ENCODE results near the gene CDKAL1. TPM values are rescaled to one million over a fixed set of nuclear protein-coding genes. Genes with fewer than 3 reads are reported as not detected.

Gene CDKAL1
- total RNA-seq, 1 donor from 2014 or later: 13.4 TPM

GRCh38 chr6:20678831-20679352 lies 144.6 kb downstream of the CDKAL1 start:
- no peak overlapping the region for H3K4me3 ChIP-seq (ENCODE audit: low read depth, low read length)
- TF ChIP-seq, protein P1, sequence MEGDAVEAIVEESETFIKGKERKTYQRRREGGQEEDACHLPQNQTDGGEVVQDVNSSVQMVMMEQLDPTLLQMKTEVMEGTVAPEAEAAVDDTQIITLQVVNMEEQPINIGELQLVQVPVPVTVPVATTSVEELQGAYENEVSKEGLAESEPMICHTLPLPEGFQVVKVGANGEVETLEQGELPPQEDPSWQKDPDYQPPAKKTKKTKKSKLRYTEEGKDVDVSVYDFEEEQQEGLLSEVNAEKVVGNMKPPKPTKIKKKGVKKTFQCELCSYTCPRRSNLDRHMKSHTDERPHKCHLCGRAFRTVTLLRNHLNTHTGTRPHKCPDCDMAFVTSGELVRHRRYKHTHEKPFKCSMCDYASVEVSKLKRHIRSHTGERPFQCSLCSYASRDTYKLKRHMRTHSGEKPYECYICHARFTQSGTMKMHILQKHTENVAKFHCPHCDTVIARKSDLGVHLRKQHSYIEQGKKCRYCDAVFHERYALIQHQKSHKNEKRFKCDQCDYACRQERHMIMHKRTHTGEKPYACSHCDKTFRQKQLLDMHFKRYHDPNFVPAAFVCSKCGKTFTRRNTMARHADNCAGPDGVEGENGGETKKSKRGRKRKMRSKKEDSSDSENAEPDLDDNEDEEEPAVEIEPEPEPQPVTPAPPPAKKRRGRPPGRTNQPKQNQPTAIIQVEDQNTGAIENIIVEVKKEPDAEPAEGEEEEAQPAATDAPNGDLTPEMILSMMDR (IDR thresholded peaks at IDR 0.05; ENCODE audit: insufficient read depth, low read length, severe bottlenecking): no peak

DNA sequence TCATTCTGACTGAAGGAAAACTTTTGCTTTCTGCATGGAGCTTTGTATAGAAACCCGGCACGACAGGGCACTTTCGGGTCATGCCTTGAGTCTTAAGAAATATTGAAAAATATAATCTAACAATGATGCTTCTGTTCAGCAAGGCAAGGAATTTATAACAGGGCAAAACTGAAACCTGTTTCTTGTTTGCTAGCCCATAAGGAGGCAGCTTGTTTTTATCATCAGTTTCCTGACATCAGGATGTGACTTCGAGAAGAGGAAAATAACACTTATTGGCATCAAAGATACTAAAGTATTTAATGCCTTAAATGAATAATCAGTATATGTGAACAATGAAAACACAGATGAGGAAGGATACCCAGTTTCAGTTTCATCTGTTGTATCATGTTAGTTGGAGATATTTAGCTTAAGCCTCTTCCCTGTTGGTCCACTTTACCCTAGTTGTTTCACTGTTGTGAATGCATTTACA lies 146.5 kb downstream of the CDKAL1 start:
- no peak for DNase-seq (ENCODE audit: low read depth)
- Histone ChIP-seq H3K27me3 (ENCODE audit: control insufficient read depth, insufficient read depth, low read length) (no peaks in the 10 kb centered on the region), H3K4me3 (ENCODE audit: low read depth, low read length) (no peak overlapping the region), H3K36me3 (ENCODE audit: control insufficient read depth, insufficient read depth, low read length) (no peaks in the 10 kb centered on the region)
- no peak for FAIRE-seq
- TF ChIP-seq, protein P1 (IDR thresholded peaks at IDR 0.05; ENCODE audit: insufficient read depth, low read length, severe bottlenecking): no peak

More at GRCh38 chr6:20678831-20679352, 144.6 kb downstream of the CDKAL1 start:
- no peak for FAIRE-seq
- Histone ChIP-seq H3K27me3 (ENCODE audit: control insufficient read depth, insufficient read depth, low read length) (no peaks in the 10 kb centered on the region), H3K36me3 (ENCODE audit: control insufficient read depth, insufficient read depth, low read length) (no peaks in the 10 kb centered on the region)
- no peak for DNase-seq (ENCODE audit: low read depth)

- TF ChIP-seq, protein P1 (IDR thresholded peaks at IDR 0.05; ENCODE audit: insufficient read depth, low read length, severe bottlenecking): no peak
- Histone ChIP-seq H3K27me3 (ENCODE audit: control insufficient read depth, insufficient read depth, low read length) (no peaks in the 10 kb centered on the region), H3K4me3 (ENCODE audit: low read depth, low read length) (no peak overlapping the region), H3K36me3 (ENCODE audit: control insufficient read depth, insufficient read depth, low read length) (no peaks in the 10 kb centered on the region)
- FAIRE-seq: no peak
- no peak for DNase-seq (ENCODE audit: low read depth)
Observed at GRCh38 chr6:20681243-20681684, 147.0 kb downstream of the CDKAL1 start.

- no peaks in the 10 kb centered on the region for H3K36me3 ChIP-seq (ENCODE audit: control insufficient read depth, insufficient read depth, low read length)
- FAIRE-seq (no peak), DNase-seq (ENCODE audit: low read depth) (no peak)
- no peak overlapping the region for H3K4me3 ChIP-seq (ENCODE audit: low read depth, low read length)
- H3K27me3 ChIP-seq (ENCODE audit: control insufficient read depth, insufficient read depth, low read length): no peaks in the 10 kb centered on the region
- TF ChIP-seq, protein P1 (IDR thresholded peaks at IDR 0.05; ENCODE audit: insufficient read depth, low read length, severe bottlenecking): no peak
Observed at GRCh38 chr6:20684474-20684873, 150.2 kb downstream of the CDKAL1 start.

DNA sequence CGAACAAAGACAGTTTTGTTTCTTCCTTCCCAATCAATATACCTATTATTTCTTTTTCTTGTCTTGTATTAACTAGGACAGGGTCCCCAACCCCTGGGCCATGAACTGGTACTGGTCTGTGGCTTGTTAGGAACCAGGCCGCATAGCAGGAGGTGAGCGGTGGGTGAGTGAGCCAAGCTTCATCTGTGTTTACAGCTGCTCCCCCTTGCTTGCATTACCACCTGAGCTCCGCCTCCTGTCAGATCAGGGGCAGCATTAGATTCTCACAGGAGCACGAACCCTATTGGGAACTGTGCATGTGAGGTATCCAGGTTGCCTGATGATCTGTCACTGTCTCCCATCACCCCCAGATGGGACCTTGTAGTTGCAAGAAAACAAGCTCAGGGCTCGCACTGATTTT lies 151.9 kb downstream of the CDKAL1 start:
- DNase-seq (ENCODE audit: low read depth) (no peak), FAIRE-seq (no peak)
- no peaks in the 10 kb centered on the region for H3K27me3 ChIP-seq (ENCODE audit: control insufficient read depth, insufficient read depth, low read length)
- H3K36me3 ChIP-seq (ENCODE audit: control insufficient read depth, insufficient read depth, low read length): no peaks in the 10 kb centered on the region
- TF ChIP-seq, protein P1 (IDR thresholded peaks at IDR 0.05; ENCODE audit: insufficient read depth, low read length, severe bottlenecking): no peak
- H3K4me3 ChIP-seq (ENCODE audit: low read depth, low read length): no peak overlapping the region

GRCh38 chr6:20687494-20687893 lies 153.2 kb downstream of the CDKAL1 start:
- Histone ChIP-seq H3K4me3 (ENCODE audit: low read depth, low read length) (no peak overlapping the region), H3K36me3 (ENCODE audit: control insufficient read depth, insufficient read depth, low read length) (no peaks in the 10 kb centered on the region), H3K27me3 (ENCODE audit: control insufficient read depth, insufficient read depth, low read length) (no peaks in the 10 kb centered on the region)
- DNase-seq (ENCODE audit: low read depth): no peak
- FAIRE-seq: no peak
- TF ChIP-seq, protein P1 (IDR thresholded peaks at IDR 0.05; ENCODE audit: insufficient read depth, low read length, severe bottlenecking): no peak
